Hematopoietic multipotent progenitor cell treated with erythropoietin and hydrocortisone succinate and interleukin-3 and kit ligand, for 6 days (in vitro differentiated cells): ENCODE measurements around the gene PAH.
A peak's percentile ranks its signal among the peaks of the same experiment; 100 is the strongest.

Experiments
- DNase-seq: peaks from one replicate; pipeline ENCODE4 v3.0.0-alpha.2; 2015

Gene PAH

GRCh38 chr12:102917026-102917787, at the start of gene PAH:
PAH (minus strand) TSS chr12:102917244; CDS start chr12:102917130, 114 bp downstream.
- peak; percentile 3 for DNase-seq

- no peak for DNase-seq
Measured at GRCh38 chr12:102966200-102966863, 49.3 kb upstream of the PAH start.

GRCh38 chr12:102965281-102966155, 48.5 kb upstream of the PAH start:
- DNase-seq = no peak

GRCh38 chr12:102964872-102965271, 47.8 kb upstream of the PAH start:
- DNase-seq = no peak

- DNase-seq = no peak
Measured at GRCh38 chr12:102963796-102964195, 46.8 kb upstream of the PAH start.

DNA sequence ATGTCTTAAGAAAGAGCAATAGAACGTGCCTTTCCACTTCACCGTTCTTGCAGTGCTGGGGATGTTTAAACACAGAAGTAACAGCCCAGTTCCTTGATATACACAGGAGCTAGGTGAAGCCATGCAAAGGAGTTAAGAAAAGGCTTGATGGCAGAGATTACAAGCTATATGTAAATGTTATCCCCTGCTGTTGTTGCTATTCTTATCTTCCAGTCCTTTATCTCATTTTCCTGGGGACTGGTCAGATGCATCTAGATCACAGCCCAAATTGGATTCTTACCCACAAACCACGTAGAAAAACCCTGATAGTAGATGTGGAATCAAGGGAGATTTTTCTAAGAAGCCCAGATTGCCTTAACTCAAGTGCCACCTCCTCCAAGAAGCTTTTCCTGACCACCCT, 45.9 kb upstream of the PAH start:
- DNase-seq = no peak

DNA sequence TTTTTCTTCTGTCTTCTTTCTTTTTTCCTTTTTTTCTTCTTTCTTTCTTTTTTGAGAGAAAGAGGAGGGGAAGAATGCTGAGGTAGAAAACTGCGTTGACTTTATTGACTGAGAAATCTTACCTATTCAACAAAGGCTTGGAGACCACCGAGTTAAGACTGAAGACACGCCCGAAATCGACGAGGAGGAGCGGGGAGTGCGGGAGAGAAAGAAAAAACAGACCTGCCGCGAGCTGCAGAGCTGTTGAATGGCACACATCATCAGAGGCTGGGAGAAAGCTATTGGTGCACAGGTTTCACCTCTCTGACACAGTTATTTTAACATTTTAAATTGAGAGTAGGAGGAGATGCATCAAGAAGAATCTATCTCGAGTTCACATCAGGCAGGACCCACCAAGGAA, 45.5 kb upstream of the PAH start:
- no peak for DNase-seq

- no peak for DNase-seq
Measured at GRCh38 chr12:102961466-102961855, 44.4 kb upstream of the PAH start.

DNA sequence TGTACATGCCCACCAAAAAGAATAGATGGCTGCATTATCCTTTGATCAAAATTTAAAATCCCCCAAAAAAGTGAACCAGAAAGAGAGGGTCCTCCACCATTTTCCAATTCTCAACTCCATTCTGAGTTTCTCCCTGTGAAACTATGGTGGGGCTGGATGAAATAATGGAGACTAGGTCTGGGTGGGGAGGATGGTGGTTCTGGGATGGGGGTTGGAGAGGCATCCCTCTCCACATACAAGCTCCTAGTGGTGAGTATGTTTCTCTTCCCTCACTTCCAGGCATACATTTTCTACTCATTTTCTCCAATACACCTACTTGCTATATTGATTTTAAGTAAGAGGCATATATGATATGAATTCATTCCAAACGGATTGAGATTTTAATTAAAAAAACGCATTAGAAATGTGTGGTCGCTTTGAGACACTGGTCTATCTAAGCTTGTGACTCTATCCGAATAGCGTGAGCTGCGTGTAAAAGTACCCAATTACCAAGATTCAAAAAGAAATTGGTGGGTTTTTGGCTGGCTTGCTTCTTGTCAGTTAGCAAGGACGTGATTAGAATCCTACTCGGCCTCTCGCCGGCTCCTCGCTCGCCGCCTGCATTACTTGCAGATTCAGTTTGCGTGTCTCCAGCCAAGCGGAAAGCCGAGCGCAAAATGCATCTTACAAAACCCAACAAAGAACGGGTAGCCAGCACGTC, 43.9 kb upstream of the PAH start:
- DNase-seq = no peak

DNA sequence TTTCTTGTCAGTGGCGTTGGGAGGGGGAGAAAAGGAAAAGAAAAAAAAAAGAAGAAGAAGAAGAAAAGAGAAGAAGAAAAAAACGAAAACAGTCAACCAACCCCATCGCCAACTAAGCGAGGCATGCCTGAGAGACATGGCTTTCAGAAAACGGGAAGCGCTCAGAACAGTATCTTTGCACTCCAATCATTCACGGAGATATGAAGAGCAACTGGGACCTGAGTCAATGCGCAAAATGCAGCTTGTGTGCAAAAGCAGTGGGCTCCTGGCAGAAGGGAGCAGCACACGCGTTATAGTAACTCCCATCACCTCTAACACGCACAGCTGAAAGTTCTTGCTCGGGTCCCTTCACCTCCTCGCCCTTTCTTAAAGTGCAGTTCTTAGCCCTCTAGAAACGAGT, 42.3 kb upstream of the PAH start:
- no peak for DNase-seq

DNA sequence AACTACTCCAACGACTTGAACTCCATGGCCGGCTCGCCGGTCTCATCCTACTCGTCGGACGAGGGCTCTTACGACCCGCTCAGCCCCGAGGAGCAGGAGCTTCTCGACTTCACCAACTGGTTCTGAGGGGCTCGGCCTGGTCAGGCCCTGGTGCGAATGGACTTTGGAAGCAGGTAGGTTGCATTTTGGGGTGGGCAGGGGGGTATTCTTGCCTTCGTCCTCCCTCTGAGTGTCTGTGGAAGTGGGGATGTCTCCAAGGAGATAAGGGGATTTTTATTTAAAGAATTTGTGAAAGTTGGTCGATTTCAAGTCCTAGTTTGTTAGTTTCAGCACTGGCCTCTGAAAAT, 41.8 kb upstream of the PAH start:
- DNase-seq = no peak

DNA sequence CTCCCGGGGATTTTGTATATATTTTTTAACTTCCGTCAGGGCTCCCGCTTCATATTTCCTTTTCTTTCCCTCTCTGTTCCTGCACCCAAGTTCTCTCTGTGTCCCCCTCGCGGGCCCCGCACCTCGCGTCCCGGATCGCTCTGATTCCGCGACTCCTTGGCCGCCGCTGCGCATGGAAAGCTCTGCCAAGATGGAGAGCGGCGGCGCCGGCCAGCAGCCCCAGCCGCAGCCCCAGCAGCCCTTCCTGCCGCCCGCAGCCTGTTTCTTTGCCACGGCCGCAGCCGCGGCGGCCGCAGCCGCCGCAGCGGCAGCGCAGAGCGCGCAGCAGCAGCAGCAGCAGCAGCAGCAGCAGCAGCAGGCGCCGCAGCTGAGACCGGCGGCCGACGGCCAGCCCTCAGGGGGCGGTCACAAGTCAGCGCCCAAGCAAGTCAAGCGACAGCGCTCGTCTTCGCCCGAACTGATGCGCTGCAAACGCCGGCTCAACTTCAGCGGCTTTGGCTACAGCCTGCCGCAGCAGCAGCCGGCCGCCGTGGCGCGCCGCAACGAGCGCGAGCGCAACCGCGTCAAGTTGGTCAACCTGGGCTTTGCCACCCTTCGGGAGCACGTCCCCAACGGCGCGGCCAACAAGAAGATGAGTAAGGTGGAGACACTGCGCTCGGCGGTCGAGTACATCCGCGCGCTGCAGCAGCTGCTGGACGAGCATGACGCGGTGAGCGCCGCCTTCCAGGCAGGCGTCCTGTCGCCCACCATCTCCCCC, 41.2 kb upstream of the PAH start:
- peak; percentile 20 for DNase-seq

DNA sequence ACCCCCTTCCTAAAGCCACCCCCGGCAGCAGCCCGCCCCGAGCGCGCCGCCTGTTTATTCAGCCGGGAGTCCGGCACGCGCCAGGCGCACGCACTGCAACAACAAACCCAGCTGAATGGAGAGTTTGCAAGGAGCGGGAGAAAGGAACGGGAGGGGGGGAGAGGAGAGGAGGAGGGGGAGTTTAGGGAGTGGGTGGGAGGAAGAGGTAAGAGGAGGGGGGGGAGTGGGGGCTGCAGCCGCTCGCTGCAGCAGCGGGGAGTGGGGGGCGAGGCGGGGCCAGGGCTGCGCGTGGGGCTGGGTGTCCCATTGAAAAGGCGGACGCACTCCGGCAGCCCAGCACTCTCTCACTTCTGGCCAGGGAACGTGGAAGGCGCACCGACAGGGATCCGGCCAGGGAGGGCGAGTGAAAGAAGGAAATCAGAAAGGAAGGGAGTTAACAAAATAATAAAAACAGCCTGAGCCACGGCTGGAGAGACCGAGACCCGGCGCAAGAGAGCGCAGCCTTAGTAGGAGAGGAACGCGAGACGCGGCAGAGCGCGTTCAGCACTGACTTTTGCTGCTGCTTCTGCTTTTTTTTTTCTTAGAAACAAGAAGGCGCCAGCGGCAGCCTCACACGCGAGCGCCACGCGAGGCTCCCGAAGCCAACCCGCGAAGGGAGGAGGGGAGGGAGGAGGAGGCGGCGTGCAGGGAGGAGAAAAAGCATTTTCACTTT, 40.5 kb upstream of the PAH start, which contains the start of gene ASCL1:
TSS of gene ASCL1 (plus strand) at position 336 of the 712 bp plus-strand sequence. CDS start 571 bp downstream, outside the sequence.
- peak; percentile 16 for DNase-seq

DNA sequence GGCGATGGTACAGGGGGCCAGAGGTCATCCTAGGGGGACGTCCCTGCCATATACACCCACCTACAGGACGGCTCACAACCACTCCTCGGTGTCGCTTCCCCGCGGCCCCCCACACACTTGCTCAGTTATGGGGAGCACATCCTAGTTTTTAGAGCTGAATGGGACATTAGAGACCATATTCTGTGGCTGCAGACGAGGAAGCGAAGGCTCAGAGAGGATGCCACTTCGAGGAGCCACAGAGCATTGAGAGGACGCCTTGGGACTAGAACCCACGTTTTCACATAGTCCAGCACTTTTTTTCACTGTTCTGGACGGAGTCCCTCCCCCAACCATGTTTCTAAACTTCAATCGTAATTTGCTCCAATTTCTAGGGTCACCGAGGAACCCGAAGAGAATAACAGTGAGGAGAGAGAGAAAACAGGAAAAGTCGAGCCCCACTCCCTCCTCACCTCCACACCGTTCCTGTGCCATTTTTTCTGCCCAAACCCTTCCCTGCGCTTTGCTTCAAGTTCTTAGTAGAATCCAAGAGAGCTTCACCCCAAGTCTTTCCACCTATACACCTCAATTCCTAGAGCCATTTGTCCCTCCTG, 39.8 kb upstream of the PAH start:
- DNase-seq = no peak

DNA sequence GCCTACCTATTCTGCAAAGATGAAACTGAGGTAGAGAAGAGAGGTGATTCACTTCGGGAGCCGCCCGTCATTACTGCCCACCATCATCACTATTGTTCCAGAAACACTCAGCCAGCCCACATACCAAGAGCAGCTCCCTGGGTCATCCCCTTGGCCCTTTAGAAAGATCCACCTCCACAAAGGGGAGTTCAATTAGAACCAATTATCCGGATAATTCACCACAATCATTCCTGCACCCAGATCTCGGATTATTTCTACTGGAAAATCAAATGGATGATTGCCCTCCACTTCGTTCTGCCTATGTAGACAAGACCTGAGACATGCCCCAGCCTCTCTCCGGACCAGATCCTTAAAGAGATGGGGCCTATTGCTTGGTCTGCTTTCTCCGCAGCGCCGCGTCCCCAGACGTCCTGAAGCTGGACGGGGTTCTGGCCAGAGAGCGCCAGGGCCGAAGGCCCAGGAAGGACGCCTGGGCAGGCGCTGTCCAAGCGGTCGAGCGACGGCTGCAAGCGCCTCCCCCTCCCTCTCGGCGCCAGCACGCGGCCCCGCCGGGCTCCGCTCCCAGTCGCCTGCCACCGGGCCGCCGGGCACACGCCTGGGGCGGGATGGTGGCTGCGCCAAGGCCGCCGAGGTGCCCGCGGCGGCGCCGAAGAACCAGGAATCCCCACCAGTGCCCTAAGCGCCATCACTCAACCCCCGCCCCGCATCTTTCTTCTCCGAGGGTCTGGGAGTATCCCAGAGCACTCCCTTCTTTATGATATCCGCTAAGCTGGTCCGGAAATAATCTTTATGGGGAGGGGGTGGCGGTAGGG, 39.1 kb upstream of the PAH start:
- no peak for DNase-seq

GRCh38 chr12:102954134-102954533, 37.1 kb upstream of the PAH start:
- no peak for DNase-seq

DNA sequence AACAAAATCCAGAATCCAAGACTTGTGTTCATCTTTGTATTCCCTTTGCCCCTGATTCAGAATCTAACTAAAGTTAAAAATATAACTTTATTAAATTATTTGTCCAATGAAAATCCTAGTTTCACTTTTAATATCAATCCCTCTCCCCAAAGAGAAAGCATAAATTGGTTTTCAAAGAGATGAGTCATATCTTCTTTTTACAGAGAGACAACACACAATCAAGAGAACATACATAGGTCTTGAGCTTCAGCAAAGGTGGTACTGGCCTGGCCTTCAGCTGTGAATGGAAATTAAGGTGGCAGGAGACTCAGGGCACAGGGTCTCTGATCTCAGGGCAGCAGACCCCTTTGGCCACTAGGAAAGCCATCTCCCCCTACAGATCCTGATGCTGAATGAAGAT, 36.2 kb upstream of the PAH start:
- no peak for DNase-seq

DNA sequence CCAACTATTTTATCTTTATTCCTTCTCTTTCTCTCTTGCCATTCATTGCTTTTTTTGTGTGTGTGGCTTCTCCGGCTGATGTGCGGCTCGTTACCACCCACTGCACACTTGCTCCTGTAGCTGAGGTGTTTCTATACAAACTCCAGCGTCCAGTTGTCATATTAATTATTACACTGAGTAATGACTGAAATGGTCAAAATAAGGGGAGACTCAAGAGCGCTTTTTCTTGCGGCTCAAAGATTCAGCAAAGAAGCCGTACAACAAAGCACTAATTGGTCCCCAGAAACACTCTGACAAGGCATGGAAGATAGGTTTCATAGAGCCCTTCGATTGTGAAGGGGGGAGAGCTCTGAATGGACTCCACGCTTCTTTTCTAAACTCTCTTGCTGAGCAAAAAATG, 34.8 kb upstream of the PAH start:
- DNase-seq = no peak

- no peak for DNase-seq
Measured at GRCh38 chr12:102950950-102951619, 34.0 kb upstream of the PAH start.
